Stimulated activated memory B cell treated with anti-CD40 and anti-IgM and Interleukin-4, amounts not matched to agents 10 μg/mL and 1 μg/mL and 100 μg/mL, for 72 hours (primary cell): ENCODE measurements around the gene PNLIPRP1.

ENCODE experiments used
- ATAC-seq: fragments of 150-1000 bp; cut with Tn5 transposase; 2 replicates; pipeline ENCODE4 v1.10.0; 2021
- H3K27ac Mint-ChIP-seq: one replicate; pipeline ENCODE4 v1.8.0; 2022; ENCODE audit warnings: mild to moderate bottlenecking, mixed read lengths
- H3K27me3 Mint-ChIP-seq: one replicate; pipeline ENCODE4 v1.8.0; 2022; ENCODE audit warnings: mixed read lengths
- H3K36me3 Mint-ChIP-seq: one replicate; pipeline ENCODE4 v1.8.0; 2022; ENCODE audit warnings: mixed read lengths
- H3K4me1 Mint-ChIP-seq: one replicate; pipeline ENCODE4 v1.8.0; 2022; ENCODE audit warnings: mixed read lengths
- H3K4me3 Mint-ChIP-seq: one replicate; pipeline ENCODE4 v1.8.0; 2022; ENCODE audit warnings: mild to moderate bottlenecking, moderate library complexity, mixed read lengths
- H3K9me3 Mint-ChIP-seq: one replicate; pipeline ENCODE4 v1.8.0; 2022; ENCODE audit warnings: mixed read lengths

PNLIPRP1 gene

GRCh38 chr10:116590590-116591444, at the start of gene PNLIPRP1:
PNLIPRP1 (plus strand) TSS chr10:116590959; CDS start chr10:116591130, 171 bp downstream.
- Mint-ChIP-seq H3K27me3 (no peaks in the 10 kb centered on the region), H3K27ac (no peak within 1 kb of the TSS), H3K36me3 (no peaks in the 10 kb centered on the region), H3K4me3 (no peak within 1 kb of the TSS), H3K4me1 (no peaks in the 10 kb centered on the region), H3K9me3 (peaks cover 2% of the 10 kb centered on the region)
- ATAC-seq = no peak

GRCh38 chr10:116542007-116542677, 48.6 kb upstream of the PNLIPRP1 start:
- peaks cover 10% of the 10 kb centered on the region for H3K9me3 Mint-ChIP-seq
- no peak for ATAC-seq

GRCh38 chr10:116545122-116545521, 45.6 kb upstream of the PNLIPRP1 start:
- Mint-ChIP-seq H3K4me1 (no peaks in the 10 kb centered on the region), H3K27ac (no peak overlapping the region), H3K27me3 (no peaks in the 10 kb centered on the region), H3K36me3 (no peaks in the 10 kb centered on the region), H3K9me3 (peaks cover 3% of the 10 kb centered on the region), H3K4me3 (no peak overlapping the region)
- ATAC-seq = no peak

More at GRCh38 chr10:116542007-116542677, 48.6 kb upstream of the PNLIPRP1 start:
- no peaks in the 10 kb centered on the region for H3K27me3 Mint-ChIP-seq
- no peaks in the 10 kb centered on the region for H3K36me3 Mint-ChIP-seq
- no peaks in the 10 kb centered on the region for H3K4me1 Mint-ChIP-seq
- H3K4me3 Mint-ChIP-seq = no peak overlapping the region
- H3K27ac Mint-ChIP-seq = no peak overlapping the region

GRCh38 chr10:116545756-116546155, 45.0 kb upstream of the PNLIPRP1 start, which contains the start of gene PNLIP:
PNLIP (plus strand) TSS chr10:116545931; CDS start chr10:116546093, 162 bp downstream.
- Mint-ChIP-seq H3K4me1 (no peaks in the 10 kb centered on the region), H3K9me3 (peaks cover 2% of the 10 kb centered on the region), H3K27me3 (no peaks in the 10 kb centered on the region), H3K36me3 (no peaks in the 10 kb centered on the region), H3K27ac (no peak within 1 kb of the TSS), H3K4me3 (no peak within 1 kb of the TSS)
- no peak for ATAC-seq

- H3K4me3 Mint-ChIP-seq = no peak overlapping the region
- H3K4me1 Mint-ChIP-seq = no peaks in the 10 kb centered on the region
- ATAC-seq = no peak
- H3K27ac Mint-ChIP-seq = no peak overlapping the region
- H3K36me3 Mint-ChIP-seq = no peaks in the 10 kb centered on the region
- peaks cover 2% of the 10 kb centered on the region for H3K9me3 Mint-ChIP-seq
- H3K27me3 Mint-ChIP-seq = no peaks in the 10 kb centered on the region
Measured at GRCh38 chr10:116548301-116548700, 42.5 kb upstream of the PNLIPRP1 start.

GRCh38 chr10:116553378-116553980, 37.3 kb upstream of the PNLIPRP1 start:
- ATAC-seq = no peak
- H3K27me3 Mint-ChIP-seq = no peaks in the 10 kb centered on the region
- no peak overlapping the region for H3K27ac Mint-ChIP-seq
- H3K36me3 Mint-ChIP-seq = no peaks in the 10 kb centered on the region
- H3K9me3 Mint-ChIP-seq = no peaks in the 10 kb centered on the region
- no peak overlapping the region for H3K4me3 Mint-ChIP-seq
- no peaks in the 10 kb centered on the region for H3K4me1 Mint-ChIP-seq

GRCh38 chr10:116554628-116555027, 36.1 kb upstream of the PNLIPRP1 start:
- Mint-ChIP-seq H3K27ac (no peak overlapping the region), H3K27me3 (no peaks in the 10 kb centered on the region), H3K36me3 (no peaks in the 10 kb centered on the region), H3K9me3 (no peaks in the 10 kb centered on the region), H3K4me1 (no peaks in the 10 kb centered on the region), H3K4me3 (no peak overlapping the region)
- ATAC-seq = no peak

GRCh38 chr10:116555880-116556279, 34.9 kb upstream of the PNLIPRP1 start:
- no peak for ATAC-seq
- no peaks in the 10 kb centered on the region for H3K9me3 Mint-ChIP-seq
- H3K4me3 Mint-ChIP-seq = no peak overlapping the region
- no peaks in the 10 kb centered on the region for H3K36me3 Mint-ChIP-seq
- no peak overlapping the region for H3K27ac Mint-ChIP-seq
- no peaks in the 10 kb centered on the region for H3K27me3 Mint-ChIP-seq
- no peaks in the 10 kb centered on the region for H3K4me1 Mint-ChIP-seq

- no peak for ATAC-seq
- no peak overlapping the region for H3K4me3 Mint-ChIP-seq
- H3K9me3 Mint-ChIP-seq = no peaks in the 10 kb centered on the region
- no peaks in the 10 kb centered on the region for H3K36me3 Mint-ChIP-seq
- H3K27ac Mint-ChIP-seq = no peak overlapping the region
- H3K4me1 Mint-ChIP-seq = no peaks in the 10 kb centered on the region
- no peaks in the 10 kb centered on the region for H3K27me3 Mint-ChIP-seq
Measured at GRCh38 chr10:116557305-116557880, 33.4 kb upstream of the PNLIPRP1 start.

GRCh38 chr10:116565534-116565933, 25.2 kb upstream of the PNLIPRP1 start:
- Mint-ChIP-seq H3K27ac (no peak overlapping the region), H3K36me3 (no peaks in the 10 kb centered on the region), H3K9me3 (no peaks in the 10 kb centered on the region), H3K4me1 (no peaks in the 10 kb centered on the region), H3K27me3 (no peaks in the 10 kb centered on the region), H3K4me3 (no peak overlapping the region)
- ATAC-seq = no peak

- Mint-ChIP-seq H3K4me1 (no peaks in the 10 kb centered on the region), H3K27me3 (no peaks in the 10 kb centered on the region), H3K4me3 (no peak overlapping the region), H3K36me3 (no peaks in the 10 kb centered on the region), H3K27ac (no peak overlapping the region), H3K9me3 (no peaks in the 10 kb centered on the region)
- ATAC-seq = no peak
Measured at GRCh38 chr10:116566932-116567331, 23.8 kb upstream of the PNLIPRP1 start.

GRCh38 chr10:116567335-116567734, 23.4 kb upstream of the PNLIPRP1 start:
- Mint-ChIP-seq H3K27ac (no peak overlapping the region), H3K36me3 (no peaks in the 10 kb centered on the region), H3K27me3 (no peaks in the 10 kb centered on the region), H3K4me3 (no peak overlapping the region), H3K9me3 (no peaks in the 10 kb centered on the region), H3K4me1 (no peaks in the 10 kb centered on the region)
- no peak for ATAC-seq

- Mint-ChIP-seq H3K4me3 (no peak overlapping the region), H3K4me1 (no peaks in the 10 kb centered on the region), H3K9me3 (peaks cover 8% of the 10 kb centered on the region), H3K27me3 (no peaks in the 10 kb centered on the region), H3K36me3 (no peaks in the 10 kb centered on the region), H3K27ac (no peak overlapping the region)
- ATAC-seq = no peak
Measured at GRCh38 chr10:116574797-116575196, 16.0 kb upstream of the PNLIPRP1 start.

GRCh38 chr10:116587878-116588591, 2.7 kb upstream of the PNLIPRP1 start:
- Mint-ChIP-seq H3K36me3 (no peaks in the 10 kb centered on the region), H3K9me3 (peaks cover 3% of the 10 kb centered on the region), H3K4me1 (no peaks in the 10 kb centered on the region), H3K27ac (no peak overlapping the region), H3K4me3 (no peak overlapping the region), H3K27me3 (no peaks in the 10 kb centered on the region)
- ATAC-seq = no peak

- ATAC-seq = no peak
Measured at GRCh38 chr10:116588995-116589394, 1.8 kb upstream of the PNLIPRP1 start.

More at GRCh38 chr10:116588995-116589394, 1.8 kb upstream of the PNLIPRP1 start:
- Mint-ChIP-seq H3K4me1 (no peaks in the 10 kb centered on the region), H3K9me3 (peaks cover 3% of the 10 kb centered on the region), H3K27ac (no peak overlapping the region), H3K27me3 (no peaks in the 10 kb centered on the region), H3K36me3 (no peaks in the 10 kb centered on the region), H3K4me3 (no peak overlapping the region)
